HCT116 (cell line): ENCODE measurements around the gene LTB4R.

Source experiments
- CBX3 ChIP-seq: IDR thresholded peaks from 2 replicates; pipeline ENCODE4 v1.6.1; 2012; ENCODE audit warnings: low read depth
- CTCF ChIP-seq, 3 experiments: fragments of 200-600 bp in 1 of 3; sonication (generic) in 1 of 3; IDR thresholded peaks in 2 of 3; conservative IDR thresholded peaks in 1 of 3; 2 replicates each; pipeline ENCODE4 v1.5.1; 2012 to 2017; ENCODE audit warnings: low read depth in 2 of 3, low read length in 2 of 3, antibody characterized with exemption in 1 of 3, borderline replicate concordance in 1 of 3, control low read depth in 1 of 3, mild to moderate bottlenecking in 1 of 3, mixed read lengths in 1 of 3, mixed run types in 1 of 3, moderate library complexity in 1 of 3; ENCODE audit not compliant: insufficient read depth in 1 of 3
- EGR1 ChIP-seq: IDR thresholded peaks from 2 replicates; pipeline ENCODE4 v1.6.1; 2012; ENCODE audit warnings: low read depth
- ELF1 ChIP-seq: IDR thresholded peaks from 2 replicates; pipeline ENCODE4 v1.6.1; 2012; ENCODE audit warnings: low read depth, borderline replicate concordance
- EZH2 ChIP-seq: fragments of 200-600 bp; sonication (generic); IDR thresholded peaks from 2 replicates; pipeline ENCODE4 v1.6.1; 2017; ENCODE audit warnings: antibody characterized with exemption, mixed run types
- EZH2phosphoT487 ChIP-seq: fragments of 200-600 bp; IDR thresholded peaks from 2 replicates; pipeline ENCODE4 v1.6.1; 2018; ENCODE audit warnings: antibody characterized with exemption, borderline replicate concordance
- MAX ChIP-seq: IDR thresholded peaks from 2 replicates; pipeline ENCODE4 v1.6.1; 2012
- POLR2A ChIP-seq: IDR thresholded peaks from 2 replicates; pipeline ENCODE4 v1.7.0; 2011; ENCODE audit warnings: borderline replicate concordance; ENCODE audit not compliant: insufficient read depth, insufficient read length; ENCODE audit errors: extremely low read depth
- POLR2AphosphoS5 ChIP-seq: IDR thresholded peaks from 2 replicates; pipeline ENCODE4 v1.6.1; 2011; ENCODE audit warnings: mild to moderate bottlenecking, low read depth, low read length, moderate library complexity
- RAD21 ChIP-seq: IDR thresholded peaks from 2 replicates; pipeline ENCODE4 v1.6.1; 2012; ENCODE audit warnings: low read depth, mild to moderate bottlenecking
- SIN3A ChIP-seq: IDR thresholded peaks from 2 replicates; pipeline ENCODE4 v1.6.1; 2012; ENCODE audit warnings: low read depth
- YY1 ChIP-seq: IDR thresholded peaks from 2 replicates; pipeline ENCODE4 v1.6.1; 2011; ENCODE audit warnings: low read length, low read depth, moderate library complexity, mild to moderate bottlenecking; ENCODE audit not compliant: insufficient replicate concordance; ENCODE audit errors: extremely low read depth
- TF ChIP-seq, protein P1 (sequence below): IDR thresholded peaks from 2 replicates; pipeline ENCODE4 v1.6.1; 2012
- TF ChIP-seq, protein P2 (sequence below): IDR thresholded peaks from 2 replicates; pipeline ENCODE4 v1.6.1; 2012; ENCODE audit warnings: low read depth

- TF ChIP-seq POLR2A = no peak
- no peak for TF ChIP-seq MAX
- TF ChIP-seq CTCF (IDR thresholded peaks at IDR 0.05 in 2 of 3, conservative IDR thresholded peaks at IDR 0.05 in 1 of 3; ENCODE audit: borderline replicate concordance in 1 of 3, insufficient read depth in 1 of 3, low read depth in 2 of 3, low read length in 2 of 3) = no peak
- TF ChIP-seq ELF1 = no peak
- TF ChIP-seq EZH2 = no peak
- TF ChIP-seq, protein P1, sequence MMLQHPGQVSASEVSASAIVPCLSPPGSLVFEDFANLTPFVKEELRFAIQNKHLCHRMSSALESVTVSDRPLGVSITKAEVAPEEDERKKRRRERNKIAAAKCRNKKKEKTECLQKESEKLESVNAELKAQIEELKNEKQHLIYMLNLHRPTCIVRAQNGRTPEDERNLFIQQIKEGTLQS = no peak
- no peak for TF ChIP-seq RAD21
- TF ChIP-seq CBX3 = no peak
- no peak for TF ChIP-seq SIN3A
- TF ChIP-seq EGR1 = no peak
- TF ChIP-seq EZH2phosphoT487 = no peak
- no peak for TF ChIP-seq POLR2AphosphoS5
- no peak for TF ChIP-seq YY1
- TF ChIP-seq, protein P2, sequence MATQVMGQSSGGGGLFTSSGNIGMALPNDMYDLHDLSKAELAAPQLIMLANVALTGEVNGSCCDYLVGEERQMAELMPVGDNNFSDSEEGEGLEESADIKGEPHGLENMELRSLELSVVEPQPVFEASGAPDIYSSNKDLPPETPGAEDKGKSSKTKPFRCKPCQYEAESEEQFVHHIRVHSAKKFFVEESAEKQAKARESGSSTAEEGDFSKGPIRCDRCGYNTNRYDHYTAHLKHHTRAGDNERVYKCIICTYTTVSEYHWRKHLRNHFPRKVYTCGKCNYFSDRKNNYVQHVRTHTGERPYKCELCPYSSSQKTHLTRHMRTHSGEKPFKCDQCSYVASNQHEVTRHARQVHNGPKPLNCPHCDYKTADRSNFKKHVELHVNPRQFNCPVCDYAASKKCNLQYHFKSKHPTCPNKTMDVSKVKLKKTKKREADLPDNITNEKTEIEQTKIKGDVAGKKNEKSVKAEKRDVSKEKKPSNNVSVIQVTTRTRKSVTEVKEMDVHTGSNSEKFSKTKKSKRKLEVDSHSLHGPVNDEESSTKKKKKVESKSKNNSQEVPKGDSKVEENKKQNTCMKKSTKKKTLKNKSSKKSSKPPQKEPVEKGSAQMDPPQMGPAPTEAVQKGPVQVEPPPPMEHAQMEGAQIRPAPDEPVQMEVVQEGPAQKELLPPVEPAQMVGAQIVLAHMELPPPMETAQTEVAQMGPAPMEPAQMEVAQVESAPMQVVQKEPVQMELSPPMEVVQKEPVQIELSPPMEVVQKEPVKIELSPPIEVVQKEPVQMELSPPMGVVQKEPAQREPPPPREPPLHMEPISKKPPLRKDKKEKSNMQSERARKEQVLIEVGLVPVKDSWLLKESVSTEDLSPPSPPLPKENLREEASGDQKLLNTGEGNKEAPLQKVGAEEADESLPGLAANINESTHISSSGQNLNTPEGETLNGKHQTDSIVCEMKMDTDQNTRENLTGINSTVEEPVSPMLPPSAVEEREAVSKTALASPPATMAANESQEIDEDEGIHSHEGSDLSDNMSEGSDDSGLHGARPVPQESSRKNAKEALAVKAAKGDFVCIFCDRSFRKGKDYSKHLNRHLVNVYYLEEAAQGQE = no peak
Observed at GRCh38 chr14:24291446-24292117, 19.7 kb upstream of the LTB4R start.
